ENCODE data around the gene VWC2.

GRCh38 chr7:49931627-49932026 lies 158.2 kb downstream of the VWC2 start:
- no peak for TF ChIP-seq CTCF (IDR thresholded peaks at IDR 0.05)
- no peak for TF ChIP-seq EZH2 (IDR thresholded peaks at IDR 0.05)
- TF ChIP-seq EZH2phosphoT487 (IDR thresholded peaks at IDR 0.05) = no peak

Data from neural progenitor cell (in vitro differentiated cells).